MG63 (cell line): Measurements from ENCODE around the gene EIF4E3. TPM values are rescaled to one million over a fixed set of nuclear protein-coding genes. Genes with fewer than 3 reads are reported as not detected.

Experiments
- DNase-seq: peaks from one replicate; pipeline ENCODE4 v3.0.0-alpha.2; 2020
- H3K27me3 ChIP-seq: fragments of 250-450 bp; sonication (Bioruptor Pico); 2 replicates; pipeline ENCODE4 v1.5.1; 2020; ENCODE audit warnings: mild to moderate bottlenecking, moderate library complexity
- H3K36me3 ChIP-seq: fragments of 250-450 bp; sonication (Bioruptor Pico); 2 replicates; pipeline ENCODE4 v1.5.1; 2020; ENCODE audit warnings: mild to moderate bottlenecking, moderate library complexity
- H3K4me3 ChIP-seq: fragments of 250-450 bp; sonication (Bioruptor Pico); 2 replicates; pipeline ENCODE4 v1.5.1; 2020; ENCODE audit warnings: mild to moderate bottlenecking, moderate library complexity
- H3K9me3 ChIP-seq: fragments of 250-450 bp; sonication (Bioruptor Pico); 2 replicates; pipeline ENCODE4 v1.5.1; 2020; ENCODE audit warnings: mild to moderate bottlenecking, moderate library complexity
- total RNA-seq: library from RNA; depleted of rRNA; stranded (reverse); fragments of >200 nt; shearing (Covaris generic); gene quantifications from 2 replicates; pipeline ENCODE4 v1.2.3, GENCODE V29; 2014; ENCODE audit warnings: low replicate concordance; rRNA removed

Gene EIF4E3
- total RNA-seq, 1 experiment from 2014 or later, result 2.9 TPM

- DNase-seq, result no peak
- no peaks in the 10 kb centered on the region for H3K36me3 ChIP-seq
Measured at GRCh38 chr3:71641674-71642073, 83.5 kb downstream of the EIF4E3 start.

GRCh38 chr3:71640331-71640983 is 84.7 kb downstream of the EIF4E3 start:
- H3K4me3 ChIP-seq, result no peak overlapping the region
- no peaks in the 10 kb centered on the region for H3K9me3 ChIP-seq
- no peak for DNase-seq
- no peaks in the 10 kb centered on the region for H3K36me3 ChIP-seq
- no peaks in the 10 kb centered on the region for H3K27me3 ChIP-seq

More at GRCh38 chr3:71641674-71642073, 83.5 kb downstream of the EIF4E3 start:
- no peaks in the 10 kb centered on the region for H3K9me3 ChIP-seq
- no peaks in the 10 kb centered on the region for H3K27me3 ChIP-seq
- no peak overlapping the region for H3K4me3 ChIP-seq

- no peaks in the 10 kb centered on the region for H3K27me3 ChIP-seq
- DNase-seq, result no peak
- no peaks in the 10 kb centered on the region for H3K9me3 ChIP-seq
- no peak overlapping the region for H3K4me3 ChIP-seq
- no peaks in the 10 kb centered on the region for H3K36me3 ChIP-seq
Measured at GRCh38 chr3:71636482-71636881, 88.7 kb downstream of the EIF4E3 start.

GRCh38 chr3:71636001-71636400 is 89.2 kb downstream of the EIF4E3 start:
- Histone ChIP-seq H3K9me3 (no peaks in the 10 kb centered on the region), H3K36me3 (no peaks in the 10 kb centered on the region), H3K4me3 (no peak overlapping the region), H3K27me3 (no peaks in the 10 kb centered on the region)
- no peak for DNase-seq

GRCh38 chr3:71634671-71635070 is 90.5 kb downstream of the EIF4E3 start:
- Histone ChIP-seq H3K27me3 (no peaks in the 10 kb centered on the region), H3K36me3 (no peaks in the 10 kb centered on the region), H3K4me3 (no peak overlapping the region), H3K9me3 (no peaks in the 10 kb centered on the region)
- no peak for DNase-seq

- no peaks in the 10 kb centered on the region for H3K27me3 ChIP-seq
- H3K4me3 ChIP-seq, result no peak overlapping the region
- DNase-seq, result no peak
- H3K36me3 ChIP-seq, result no peaks in the 10 kb centered on the region
- no peaks in the 10 kb centered on the region for H3K9me3 ChIP-seq
Measured at GRCh38 chr3:71629711-71630110, 95.5 kb downstream of the EIF4E3 start.

GRCh38 chr3:71629289-71629688 is 95.9 kb downstream of the EIF4E3 start:
- H3K36me3 ChIP-seq, result no peaks in the 10 kb centered on the region
- H3K4me3 ChIP-seq, result no peak overlapping the region
- H3K27me3 ChIP-seq, result no peaks in the 10 kb centered on the region
- H3K9me3 ChIP-seq, result no peaks in the 10 kb centered on the region
- peak; percentile 1 for DNase-seq

GRCh38 chr3:71628522-71628921 is 96.7 kb downstream of the EIF4E3 start:
- Histone ChIP-seq H3K36me3 (no peaks in the 10 kb centered on the region), H3K4me3 (no peak overlapping the region), H3K9me3 (no peaks in the 10 kb centered on the region), H3K27me3 (no peaks in the 10 kb centered on the region)
- DNase-seq, result no peak

GRCh38 chr3:71625676-71626075 is 99.5 kb downstream of the EIF4E3 start:
- no peaks in the 10 kb centered on the region for H3K36me3 ChIP-seq
- no peaks in the 10 kb centered on the region for H3K27me3 ChIP-seq
- no peak for DNase-seq
- H3K4me3 ChIP-seq, result no peak overlapping the region
- no peaks in the 10 kb centered on the region for H3K9me3 ChIP-seq

Other genes starting within 250 kb of the EIF4E3 start
- gene FOXP1, start 141.7 kb downstream of the EIF4E3 start, total RNA-seq, result 14.4 and 15.0 TPM in 2 replicates
- gene GPR27, start 28.5 kb upstream of the EIF4E3 start, total RNA-seq, result 7.0 and 8.5 TPM in 2 replicates
- gene PROK2, start 59.7 kb upstream of the EIF4E3 start, total RNA-seq, result not detected in 2 replicates